HG03565 (cell line): ENCODE results near the gene HYAL3.
"Not testable (repeated sequence)": the region's sequence is repeated elsewhere in the genome, so short reads cannot be mapped to it uniquely, and the experiment has no call there.

Experiments
- ATAC-seq: cut with Tn5 transposase; IDR thresholded peaks from one replicate; pipeline ENCODE4 v1.9.1; 2021; ENCODE audit warnings: mild to moderate bottlenecking, moderate library complexity; ENCODE audit not compliant: unreplicated experiment

Gene HYAL3

DNA sequence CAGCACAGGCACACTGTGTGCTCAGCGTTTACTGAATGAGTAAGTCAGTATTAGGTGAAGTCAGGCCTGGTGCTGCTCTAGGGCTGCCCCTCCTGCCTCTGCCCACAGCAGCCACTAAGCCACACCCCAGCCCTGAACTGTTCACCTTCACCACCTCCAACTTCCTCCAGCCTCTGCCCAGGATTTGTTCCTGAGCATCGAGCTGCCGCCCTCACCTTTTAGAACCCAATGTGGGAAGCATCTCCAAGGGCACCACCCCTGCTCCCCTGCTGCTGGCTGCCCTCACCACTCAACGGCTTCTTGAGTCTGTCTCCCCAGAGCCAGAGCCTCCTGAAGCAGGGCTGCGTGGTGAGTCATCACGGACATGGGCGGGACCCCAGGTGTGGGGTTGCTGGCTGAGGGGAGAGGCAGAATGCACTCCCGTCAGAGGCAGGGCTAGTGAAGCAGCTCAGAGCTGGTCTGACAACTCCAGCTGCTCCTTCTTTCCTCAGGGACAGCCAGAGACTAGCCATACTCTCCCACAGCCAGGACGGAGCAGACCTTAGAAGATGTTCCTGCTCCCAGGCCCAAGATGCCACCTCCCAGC, 17.5 kb upstream of the HYAL3 start:
- ATAC-seq = no peak

GRCh38 chr3:50314816-50315215, 15.6 kb upstream of the HYAL3 start:
- no peak for ATAC-seq

- ATAC-seq = no peak
Observed at GRCh38 chr3:50314342-50314741, 15.1 kb upstream of the HYAL3 start.

DNA sequence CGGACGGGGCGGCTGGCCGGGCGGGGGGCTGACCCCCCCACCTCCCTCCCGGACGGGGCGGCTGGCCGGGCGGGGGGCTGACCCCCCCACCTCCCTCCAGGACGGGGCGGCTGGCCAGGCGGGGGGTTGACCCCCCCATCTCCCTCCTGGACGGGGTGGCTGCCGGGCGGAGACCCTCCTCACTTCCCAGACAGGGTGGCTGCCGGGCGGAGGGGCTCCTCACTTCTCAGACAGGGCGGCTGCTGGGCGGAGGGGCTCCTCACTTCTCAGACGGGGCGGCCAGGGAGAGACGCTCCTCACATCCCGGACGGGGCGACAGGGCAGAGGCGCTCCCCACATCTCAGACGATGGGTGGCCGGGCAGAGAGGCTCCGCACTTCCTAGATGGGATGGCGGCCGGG, 12.8 kb upstream of the HYAL3 start:
- ATAC-seq = not testable (repeated sequence)

DNA sequence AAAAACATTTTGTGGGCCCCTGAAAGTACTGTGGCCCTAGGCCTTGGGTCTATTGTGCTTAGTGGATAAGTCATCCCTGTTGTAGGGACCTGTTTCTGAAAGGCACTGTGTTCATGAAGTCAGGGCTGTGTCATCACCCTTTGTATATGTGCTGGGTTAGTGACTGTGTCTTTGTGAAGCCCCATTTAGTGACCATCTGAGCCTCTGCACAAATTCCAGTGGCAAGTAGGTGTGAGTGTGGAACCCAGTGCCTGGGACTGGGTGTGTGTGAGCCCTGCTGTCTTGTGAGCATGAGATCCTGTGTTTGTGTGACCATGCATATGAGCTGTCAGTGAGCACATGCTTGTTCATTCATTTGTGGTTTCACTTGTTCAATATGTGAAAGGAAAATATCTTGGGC, 5.4 kb upstream of the HYAL3 start:
- no peak for ATAC-seq

- ATAC-seq = no peak
Observed at GRCh38 chr3:50303013-50303815, 4.0 kb upstream of the HYAL3 start, which contains the start of gene HYAL1. Gene HYAL1, minus strand, starts transcription at chr3:50303574. Its CDS starts 618 bp downstream, at chr3:50302956.

- ATAC-seq = no peak
Observed at GRCh38 chr3:50302095-50303012, 3.1 kb upstream of the HYAL3 start.

DNA sequence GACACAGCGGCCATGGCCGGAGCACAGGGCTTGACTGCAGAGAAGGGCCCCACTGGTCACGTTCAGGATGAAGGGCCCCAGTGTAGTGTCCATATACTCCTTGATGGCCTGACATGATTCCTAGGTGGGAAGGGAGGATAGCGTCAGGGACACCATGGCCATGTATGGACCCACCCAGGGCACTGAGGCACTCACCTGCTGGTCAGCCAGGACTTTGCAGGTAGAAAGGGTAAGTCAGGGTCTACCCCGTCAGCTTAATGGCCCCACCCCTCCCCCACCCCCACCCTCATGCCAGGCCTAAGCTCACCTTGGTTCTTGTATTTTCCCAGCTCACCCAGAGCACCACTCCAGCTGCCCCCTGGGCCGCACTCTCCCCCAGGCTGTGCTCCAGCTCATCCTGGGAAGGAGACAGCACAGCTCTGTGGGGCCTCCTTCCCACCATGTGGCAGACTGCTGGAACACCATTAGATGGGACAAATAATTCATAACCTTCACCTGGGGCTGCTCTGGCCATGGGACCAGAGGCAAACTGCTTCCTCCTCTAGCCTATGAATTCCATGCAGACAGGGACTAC, 1.6 kb upstream of the HYAL3 start:
- ATAC-seq = no peak

GRCh38 chr3:50299929-50300680, 900 bp upstream of the HYAL3 start:
- ATAC-seq = no peak

DNA sequence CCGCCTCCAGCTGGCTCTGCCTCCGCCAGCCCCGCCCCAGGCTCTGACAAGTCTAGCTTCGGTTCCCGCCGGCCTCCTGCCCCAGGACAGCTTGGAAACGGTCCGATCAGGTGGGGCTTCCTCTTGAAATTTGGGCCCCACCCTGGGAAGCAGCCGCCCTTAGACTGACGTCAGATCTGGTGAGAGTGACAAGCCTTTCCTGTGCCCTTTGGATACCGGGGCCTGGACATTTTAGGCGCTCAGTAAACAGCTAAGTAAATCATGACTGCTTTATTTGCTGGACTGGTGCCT, 378 bp upstream of the HYAL3 start:
- no peak for ATAC-seq

DNA sequence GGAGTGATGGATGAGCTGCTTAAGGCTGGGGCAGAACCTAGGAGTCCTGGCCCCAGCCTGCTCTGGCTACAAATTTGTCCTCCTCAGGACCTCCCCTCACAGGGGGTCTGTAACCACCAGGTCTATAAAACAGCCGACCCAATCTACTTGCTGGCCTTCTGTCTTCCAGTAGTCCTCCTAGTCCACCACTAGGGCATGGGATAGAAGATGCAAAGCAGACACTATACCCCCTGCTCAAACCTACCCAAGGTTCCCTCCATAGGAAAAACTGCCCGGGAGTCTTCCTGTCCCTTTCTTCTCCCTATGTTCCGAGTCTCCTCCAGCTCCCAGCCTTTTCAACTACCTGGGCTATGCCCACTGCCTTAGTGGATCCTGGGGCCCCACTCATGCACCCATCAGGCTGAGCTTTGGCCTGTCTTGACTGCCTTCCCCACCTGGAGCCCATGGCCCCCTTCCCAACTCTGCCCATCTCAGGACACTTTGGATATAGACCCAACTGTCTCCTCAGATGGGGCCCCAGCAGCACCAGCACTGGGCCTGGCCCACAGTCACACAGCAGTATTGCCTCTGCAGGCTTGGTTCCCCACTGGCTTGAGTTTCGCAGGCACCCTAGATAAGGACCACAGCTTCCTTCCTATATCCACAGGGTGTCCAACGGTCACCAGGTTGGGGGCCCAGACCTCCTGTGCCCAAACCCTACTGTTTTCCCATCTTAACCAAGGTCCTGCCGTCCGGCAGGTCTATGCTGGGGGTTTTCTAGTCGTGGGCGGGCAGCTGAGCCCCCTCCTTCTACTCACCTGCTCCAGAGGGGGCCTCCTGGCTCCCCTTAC, 1.1 kb downstream of the HYAL3 start:
- ATAC-seq = no peak

GRCh38 chr3:50297384-50297775, 1.8 kb downstream of the HYAL3 start:
- no peak for ATAC-seq

DNA sequence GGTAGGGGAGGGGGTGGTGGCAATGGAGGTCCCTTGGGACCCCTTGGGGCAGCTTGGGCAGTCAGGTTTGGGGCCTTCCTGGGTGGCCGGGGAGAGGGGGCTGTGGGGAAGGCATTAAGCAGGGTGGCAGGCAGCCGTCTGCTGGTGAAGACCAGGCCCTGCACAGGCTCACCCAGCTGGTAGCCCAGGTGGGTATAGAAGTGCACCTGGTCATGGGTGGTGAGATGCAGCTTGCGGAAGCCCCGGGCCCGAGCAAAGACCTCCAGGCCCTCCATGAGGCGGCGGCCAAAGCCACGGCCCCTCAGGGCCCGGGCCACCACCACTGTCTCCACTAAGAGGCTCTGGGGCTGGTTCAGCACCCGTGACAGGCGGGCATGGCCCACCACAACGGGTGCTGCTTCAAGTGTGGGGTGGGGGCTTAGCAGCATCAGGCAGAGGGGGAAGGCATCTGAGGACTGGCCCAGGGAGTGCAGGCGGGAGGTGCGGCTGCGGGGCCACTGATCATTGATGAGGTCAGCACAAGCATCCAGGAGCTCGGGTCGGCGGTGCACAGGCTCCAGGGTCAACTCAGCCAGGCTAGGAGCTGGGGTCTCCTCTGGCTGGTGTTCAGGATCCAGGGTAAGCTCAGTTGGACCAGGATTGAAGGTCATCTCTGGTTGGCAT, 2.4 kb downstream of the HYAL3 start:
- ATAC-seq = no peak

GRCh38 chr3:50295553-50296431, 3.4 kb downstream of the HYAL3 start:
- no peak for ATAC-seq

GRCh38 chr3:50294492-50295403, 4.5 kb downstream of the HYAL3 start:
- ATAC-seq = no peak

GRCh38 chr3:50294089-50294488, 5.1 kb downstream of the HYAL3 start:
- ATAC-seq = no peak

DNA sequence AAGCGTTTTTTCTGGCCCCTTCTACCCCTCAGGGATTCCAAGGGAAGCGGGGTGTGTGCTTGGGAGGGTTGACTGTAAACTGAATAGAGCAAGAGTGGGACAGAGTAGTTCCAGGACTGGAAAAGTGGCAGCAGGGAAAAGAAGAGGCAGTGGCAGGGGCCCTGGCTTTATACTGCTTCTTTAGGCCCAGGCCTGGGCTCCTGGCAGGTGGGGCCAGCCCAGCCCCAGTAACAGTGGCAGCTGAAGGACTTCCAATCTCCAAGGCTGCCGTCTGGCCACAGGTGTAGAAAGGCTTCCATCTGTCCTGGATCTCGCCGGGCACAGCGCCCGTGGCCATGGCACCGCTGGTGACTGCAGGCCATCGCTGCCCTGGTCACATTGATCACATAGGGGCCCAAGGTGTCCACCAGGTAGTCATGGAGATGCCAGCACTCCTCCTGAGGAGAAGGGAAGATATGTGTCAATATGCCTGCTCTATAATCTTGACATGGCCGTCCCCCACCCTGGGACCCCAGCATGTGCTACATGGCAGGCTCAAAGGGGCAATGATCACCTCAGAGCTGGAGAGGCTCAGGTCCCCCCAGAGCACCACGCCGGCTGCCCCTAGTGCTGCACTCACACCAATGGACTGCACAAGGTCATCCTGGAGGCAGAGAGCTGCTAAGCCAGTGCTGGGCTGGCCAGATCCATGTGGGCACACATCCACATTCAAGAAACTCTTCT, 6.0 kb downstream of the HYAL3 start:
- ATAC-seq = no peak
